Endothelial cell of umbilical vein (primary cell): ENCODE results near the gene ITGA11. TPM values are rescaled to one million over a fixed set of nuclear protein-coding genes. Genes with fewer than 3 reads are reported as not detected.
A peak's percentile ranks its signal among the peaks of the same experiment; 100 is the strongest.

Source experiments
- BruUV-seq: library from RNA; stranded (reverse); fragments of 400-500 nt; replicated peaks from 2 replicates; lab custom pipeline; 2021; lab: Mats Ljungman, UMichigan
- CTCF ChIA-PET: fragments of 300-600, 350-600 bp; sonication (Branson Sonifier 250); formaldehyde crosslinking; loops from one replicate; lab custom pipeline; 2021; ENCODE audit warnings: antibody characterized with exemption, inconsistent platforms; lab: Charles Lee
- POLR2A ChIA-PET: fragments of 300-600, 350-600 bp; sonication (Branson Sonifier 250); formaldehyde crosslinking; loops from one replicate; lab custom pipeline; 2021; ENCODE audit warnings: antibody characterized with exemption, inconsistent platforms; lab: Charles Lee
- DNase-seq: peaks from one replicate; pipeline ENCODE4 v3.0.0-alpha.2; 2011; ENCODE audit warnings: low read depth, low spot score
- FAIRE-seq: peaks from 2 replicates; lab custom pipeline; 2011; peaks lifted over from hg19 to GRCh38; lab: Jason Lieb, UNC
- H2AFZ ChIP-seq: 2 replicates; pipeline ENCODE4 v1.6.0; 2012; ENCODE audit warnings: low read depth, low read length, control low read depth, inconsistent platforms
- H3K27ac ChIP-seq: 2 replicates; pipeline ENCODE4 v1.5.1; 2011; ENCODE audit warnings: low read depth, mild to moderate bottlenecking, control low read depth, low read length, moderate library complexity; ENCODE audit not compliant: insufficient read depth
- H3K27me3 ChIP-seq, 2 experiments: 2 replicates each; pipeline versions ENCODE4 v1.6.0 to v1.6.1; 2011; ENCODE audit warnings: low read length in 2 of 2, mixed read lengths in 1 of 2; ENCODE audit not compliant: control insufficient read depth in 2 of 2, insufficient read depth in 2 of 2
- H3K36me3 ChIP-seq, 2 experiments: 2 replicates in 1 of 2; 3 replicates in 1 of 2; pipeline ENCODE4 v1.5.1; 2011; ENCODE audit warnings: low read length in 2 of 2, mild to moderate bottlenecking in 1 of 2, moderate library complexity in 1 of 2; ENCODE audit not compliant: control insufficient read depth in 2 of 2, insufficient read depth in 2 of 2; ENCODE audit errors: extremely low read depth in 1 of 2
- H3K4me1 ChIP-seq: 3 replicates; pipeline ENCODE4 v1.5.1; 2011; ENCODE audit warnings: mild to moderate bottlenecking, low read length; ENCODE audit not compliant: control insufficient read depth, insufficient read depth; ENCODE audit errors: extremely low read depth
- H3K4me2 ChIP-seq: 2 replicates; pipeline ENCODE4 v1.6.1; 2011; ENCODE audit warnings: low read length, control low read depth, mixed read lengths; ENCODE audit not compliant: insufficient read depth
- H3K4me3 ChIP-seq, 3 experiments: fragments of 200-600 bp in 1 of 3; sonication (generic), shearing (Covaris generic) in 1 of 3; replicated peaks in 1 of 3; 2 replicates each; pipeline ENCODE4 v1.5.1; 2011 to 2016; ENCODE audit warnings: control low read depth in 3 of 3, low read length in 3 of 3, mild to moderate bottlenecking in 2 of 3, inconsistent platforms in 1 of 3, low read depth in 1 of 3, moderate library complexity in 1 of 3; ENCODE audit not compliant: insufficient read depth in 1 of 3
- H3K79me2 ChIP-seq: 2 replicates; pipeline ENCODE4 v1.6.0; 2012; ENCODE audit warnings: low read length, inconsistent platforms; ENCODE audit not compliant: control insufficient read depth, insufficient read depth
- H3K9ac ChIP-seq: replicated peaks from 2 replicates; pipeline ENCODE3; 2011; ENCODE audit warnings: low read length, control low read depth; ENCODE audit not compliant: insufficient read depth; ENCODE audit errors: extremely low read depth
- H3K9me1 ChIP-seq: replicated peaks from 3 replicates; pipeline ENCODE4 v1.6.0; 2011; ENCODE audit warnings: mild to moderate bottlenecking, low read length; ENCODE audit not compliant: control insufficient read depth, insufficient read depth; ENCODE audit errors: extremely low read depth
- H3K9me3 ChIP-seq: replicated peaks from 2 replicates; pipeline ENCODE4 v1.5.1; 2012; ENCODE audit warnings: low read length, inconsistent platforms; ENCODE audit not compliant: control insufficient read depth, insufficient read depth
- H4K20me1 ChIP-seq: replicated peaks from 2 replicates; pipeline ENCODE3; 2011; ENCODE audit warnings: mild to moderate bottlenecking, low read length; ENCODE audit not compliant: control insufficient read depth, insufficient read depth; ENCODE audit errors: extremely low read depth
- EZH2 ChIP-seq: IDR thresholded peaks from 2 replicates; pipeline ENCODE4 v1.6.1; 2012; ENCODE audit warnings: borderline replicate concordance, low read depth, mild to moderate bottlenecking, moderate library complexity, low read length, inconsistent platforms; ENCODE audit not compliant: severe bottlenecking
- FOS ChIP-seq: IDR thresholded peaks from 2 replicates; pipeline ENCODE4 v1.6.1; 2011; ENCODE audit warnings: mild to moderate bottlenecking, low read length, moderate library complexity, borderline replicate concordance; ENCODE audit not compliant: insufficient read depth
- GATA2 ChIP-seq: IDR thresholded peaks from 2 replicates; pipeline ENCODE4 v1.7.0; 2011; ENCODE audit warnings: low read depth, mild to moderate bottlenecking, moderate library complexity, mixed read lengths, low read length; ENCODE audit not compliant: insufficient read length, insufficient read depth
- JUN ChIP-seq: IDR thresholded peaks from 2 replicates; pipeline ENCODE4 v1.6.1; 2011; ENCODE audit warnings: borderline replicate concordance, low read depth; ENCODE audit not compliant: insufficient read length, insufficient read depth
- POLR2A ChIP-seq: IDR thresholded peaks from 2 replicates; pipeline ENCODE4 v1.6.1; 2012; ENCODE audit warnings: low read depth, mild to moderate bottlenecking, control low read depth, low read length
- dilution Hi-C: fragments of 300-500 bp; cut with MboI; formaldehyde crosslinking; loops from one replicate; pipeline ENCODE4 v1.15.0; 2019; ENCODE audit warnings: low sequenced_read_pairs; ENCODE audit not compliant: extremely low pct_ligation_motif_present
- intact Hi-C: fragments of 100-400 bp; cut with micrococcal nuclease; formaldehyde crosslinking; loops from one replicate; pipeline ENCODE4 v1.10.0; 2022
- polyA plus RNA-seq, 4 experiments: library from polyadenylated mRNA; depleted of rRNA in 3 of 4; stranded (reverse) in 3 of 4; unstranded in 1 of 4; fragments of >200 nt; gene quantifications; 2 replicates each; pipeline versions ENCODE4 v1.2.1 to v1.2.3, GENCODE V29; 2011 to 2012; ENCODE audit warnings: missing spikeins in 1 of 4
- total RNA-seq: library from RNA; stranded (reverse); gene quantifications from 2 replicates; pipeline ENCODE4 v1.2.3, GENCODE V29; 2021

The ITGA11 gene
- total and polyA plus RNA-seq, 2 donors (not counting 3 experiments of a cell fraction or from before 2014, with no cell fraction given), result 0.18 to 1.0 TPM

DNA sequence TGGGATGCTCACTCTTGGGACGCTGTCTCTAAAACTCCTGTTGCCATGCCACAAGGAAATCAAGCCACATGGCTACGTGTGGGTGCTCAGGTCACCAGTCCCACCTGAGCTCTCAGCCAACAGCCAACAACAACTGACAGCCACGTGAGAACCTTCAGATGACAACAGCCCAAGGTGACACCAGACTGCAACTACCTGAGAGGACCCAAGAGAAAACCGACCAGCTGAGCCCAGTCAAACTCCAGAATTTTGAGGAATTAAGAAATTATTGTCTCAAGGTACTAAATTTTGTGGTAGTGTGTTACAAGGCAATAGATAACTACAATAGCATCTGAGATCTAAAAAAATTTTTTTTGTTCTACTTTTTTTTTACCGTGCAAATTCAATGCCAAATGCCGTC is 75.2 kb downstream of the ITGA11 start:
- dilution Hi-C loops (no loop called here), intact Hi-C loops (no loop called here)
- no peak overlapping the region for H3K4me2 ChIP-seq
- no peak overlapping the region for H3K9ac ChIP-seq
- H3K4me1 ChIP-seq, result peaks cover 34% of the 10 kb centered on the region
- no peaks in the 10 kb centered on the region for H3K27me3 ChIP-seq
- no peak overlapping the region for H3K27ac ChIP-seq
- no peak for TF ChIP-seq FOS
- TF ChIP-seq EZH2, result no peak
- no peak for TF ChIP-seq GATA2
- H3K9me3 ChIP-seq, result no peaks in the 10 kb centered on the region
- POLR2A ChIA-PET, result no interaction called here
- no peaks in the 10 kb centered on the region for H3K36me3 ChIP-seq
- DNase-seq (no peak), FAIRE-seq (no peak)
- H3K9me1 ChIP-seq, result no peaks in the 10 kb centered on the region
- no peak overlapping the region for H2AFZ ChIP-seq
- no peaks in the 10 kb centered on the region for H3K79me2 ChIP-seq
- CTCF ChIA-PET, result no interaction called here
- H3K4me3 ChIP-seq, result no peak overlapping the region
- H4K20me1 ChIP-seq, result no peaks in the 10 kb centered on the region
- BruUV-seq, result no TSS peak

DNA sequence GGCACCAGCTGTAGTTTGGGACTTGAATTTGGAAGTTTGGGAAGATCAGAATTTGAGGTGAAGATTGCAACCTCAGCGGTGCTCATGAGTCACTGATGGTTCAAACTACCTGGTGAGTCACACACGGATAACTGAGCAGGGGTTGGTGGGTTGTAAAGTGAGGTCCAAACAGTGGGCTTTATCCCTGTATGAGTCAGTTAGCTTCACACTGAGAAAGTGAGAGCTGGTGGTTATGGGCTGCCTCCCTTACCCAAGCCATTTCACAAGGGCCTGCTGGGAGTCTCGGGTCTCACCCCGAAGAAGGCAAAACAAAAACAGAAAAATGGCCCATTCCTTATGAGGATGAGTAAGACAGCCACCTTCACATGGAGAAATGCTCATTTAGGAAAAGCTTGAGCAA is 77.0 kb downstream of the ITGA11 start:
- Histone ChIP-seq H3K27ac (no peak overlapping the region), H3K4me2 (no peak overlapping the region), H3K27me3 (no peaks in the 10 kb centered on the region), H3K36me3 (no peaks in the 10 kb centered on the region), H3K9me1 (no peaks in the 10 kb centered on the region), H3K9me3 (no peaks in the 10 kb centered on the region), H3K4me1 (peaks cover 16% of the 10 kb centered on the region), H4K20me1 (no peaks in the 10 kb centered on the region), H3K79me2 (no peaks in the 10 kb centered on the region), H3K9ac (no peak overlapping the region), H2AFZ (no peak overlapping the region), H3K4me3 (no peak overlapping the region)
- TF ChIP-seq POLR2A, result no peak
- TF ChIP-seq FOS, result peak; percentile 78
- peak; percentile 50 for TF ChIP-seq JUN
- FAIRE-seq, result peak; percentile 68
- DNase-seq, result no peak
- BruUV-seq, result no TSS peak
- intact Hi-C loops (no loop called here), dilution Hi-C loops (no loop called here)
- ChIA-PET CTCF (interaction anchor here (4.3 kb wide), 1 partner anchor 49 kb away, joined by 27 read pairs; no protein-coding TSS in a partner anchor), POLR2A (no interaction called here)
